Embryonic facial prominence (tissue), 1 donor: ENCODE data around the gene SPATA31C2.
"Not testable (repeated sequence)": the region's sequence is repeated elsewhere in the genome, so short reads cannot be mapped to it uniquely, and the experiment has no call there.

Experiments used
- DNase-seq: peaks from one replicate; pipeline ENCODE4 v3.0.0-alpha.2; 2016; ENCODE audit errors: extremely low spot score

SPATA31C2 gene

GRCh38 chr9:88123413-88123812 is 14.9 kb downstream of the SPATA31C2 start:
- DNase-seq: not testable (repeated sequence)

GRCh38 chr9:88118121-88118520 is 20.2 kb downstream of the SPATA31C2 start:
- DNase-seq: not testable (repeated sequence)

GRCh38 chr9:88114968-88115612 is 23.2 kb downstream of the SPATA31C2 start:
- not testable (repeated sequence) for DNase-seq

GRCh38 chr9:88114283-88114967 is 23.9 kb downstream of the SPATA31C2 start:
- not testable (repeated sequence) for DNase-seq

- not testable (repeated sequence) for DNase-seq
Measured at GRCh38 chr9:88113156-88114130, 24.8 kb downstream of the SPATA31C2 start.

GRCh38 chr9:88110026-88110425 is 28.2 kb downstream of the SPATA31C2 start:
- no peak for DNase-seq

- DNase-seq: no peak
Measured at GRCh38 chr9:88108779-88109178, 29.5 kb downstream of the SPATA31C2 start.

- peak; percentile 30 for DNase-seq
Measured at GRCh38 chr9:88106492-88106891, 31.8 kb downstream of the SPATA31C2 start.

GRCh38 chr9:88092797-88093331 is 45.4 kb downstream of the SPATA31C2 start:
- DNase-seq: no peak

GRCh38 chr9:88090151-88090581 is 48.1 kb downstream of the SPATA31C2 start:
- no peak for DNase-seq

GRCh38 chr9:88087906-88088305 is 50.4 kb downstream of the SPATA31C2 start:
- no peak for DNase-seq

- no peak for DNase-seq
Measured at GRCh38 chr9:88085476-88085875, 52.8 kb downstream of the SPATA31C2 start.

GRCh38 chr9:88084357-88085183 is 53.7 kb downstream of the SPATA31C2 start:
- DNase-seq: no peak
